SK-N-SH (cell line): ENCODE results near the gene SKIL. TPM values are rescaled to one million over a fixed set of nuclear protein-coding genes. Genes with fewer than 3 reads are reported as not detected.

Experiments used
- CTCF ChIA-PET: fragments of 300-600, 350-600 bp; formaldehyde crosslinking; extraction: SDS; loops from one replicate; lab custom pipeline; 2021; lab: Yijun Ruan, JAX
- POLR2A ChIA-PET: fragments of 350-600 bp; sonication (Branson Sonifier 250); formaldehyde crosslinking; extraction: SDS; loops from one replicate; lab custom pipeline; 2020; ENCODE audit warnings: antibody characterized with exemption, inconsistent platforms; lab: Yijun Ruan, JAX
- DNase-seq: peaks from one replicate; pipeline ENCODE4 v3.0.0; 2012
- H2AFZ ChIP-seq: fragments of 200-600 bp; sonication (generic); 2 replicates; pipeline ENCODE4 v1.8.1; 2016; ENCODE audit warnings: antibody characterized with exemption, mild to moderate bottlenecking, low read depth
- H3F3A ChIP-seq: fragments of 200-600 bp; sonication (generic); replicated peaks from 2 replicates; pipeline ENCODE3; 2016; ENCODE audit warnings: antibody characterized with exemption, mild to moderate bottlenecking; ENCODE audit not compliant: insufficient read depth
- H3K27ac ChIP-seq, 2 experiments: fragments of 200-500 bp in 1 of 2; fragments of 200-600 bp in 1 of 2; sonication (Bioruptor generic) in 1 of 2; sonication (generic), shearing (Covaris generic) in 1 of 2; 2 replicates each; pipeline versions ENCODE4 v1.5.1 to v1.6.1; 2014 to 2016; ENCODE audit warnings: low read depth in 2 of 2, inconsistent platforms in 1 of 2, low read length in 1 of 2, mild to moderate bottlenecking in 1 of 2, mixed read lengths in 1 of 2
- H3K27me3 ChIP-seq: fragments of 200-600 bp; sonication (generic), shearing (Covaris generic); 2 replicates; pipeline ENCODE4 v1.6.1; 2016; ENCODE audit warnings: mixed run types; ENCODE audit not compliant: insufficient read depth
- H3K36me3 ChIP-seq, 2 experiments: fragments of 200-500 bp in 1 of 2; fragments of 200-600 bp in 1 of 2; sonication (Bioruptor generic) in 1 of 2; sonication (generic) in 1 of 2; replicated peaks in 1 of 2; 2 replicates each; pipeline versions ENCODE3 to v1.5.1; 2014 to 2016; ENCODE audit warnings: low read length in 1 of 2, mild to moderate bottlenecking in 1 of 2; ENCODE audit not compliant: insufficient read depth in 2 of 2, control insufficient read depth in 1 of 2
- H3K4me1 ChIP-seq, 2 experiments: fragments of 200-500 bp in 1 of 2; fragments of 200-600 bp in 1 of 2; sonication (Bioruptor generic) in 1 of 2; sonication (generic), shearing (Covaris generic) in 1 of 2; 2 replicates each; pipeline versions ENCODE4 v1.5.1 to v1.6.1; 2014 to 2016; ENCODE audit warnings: low read depth in 1 of 2, low read length in 1 of 2, mixed run types in 1 of 2; ENCODE audit not compliant: insufficient read depth in 2 of 2, control insufficient read depth in 1 of 2
- H3K4me2 ChIP-seq: fragments of 200-600 bp; sonication (generic), shearing (Covaris generic); 2 replicates; pipeline ENCODE4 v1.6.1; 2017; ENCODE audit warnings: mixed run types
- H3K4me3 ChIP-seq, 2 experiments: fragments of 200-500 bp in 1 of 2; fragments of 200-600 bp in 1 of 2; sonication (Bioruptor generic) in 1 of 2; sonication (generic), shearing (Covaris generic) in 1 of 2; 2 replicates each; pipeline versions ENCODE4 v1.5.1 to v1.8.1; 2014 to 2016; ENCODE audit warnings: low read depth in 2 of 2, inconsistent platforms in 1 of 2, low read length in 1 of 2, mild to moderate bottlenecking in 1 of 2, mixed read lengths in 1 of 2, moderate library complexity in 1 of 2
- H3K79me2 ChIP-seq: fragments of 200-600 bp; sonication (generic); 2 replicates; pipeline ENCODE4 v1.8.1; 2017; ENCODE audit warnings: mild to moderate bottlenecking; ENCODE audit not compliant: insufficient read depth
- H3K9ac ChIP-seq: fragments of 200-600 bp; sonication (generic); 2 replicates; pipeline ENCODE4 v1.6.1; 2017; ENCODE audit warnings: mixed run types
- H3K9me2 ChIP-seq: fragments of 200-600 bp; sonication (generic); 2 replicates; pipeline ENCODE4 v1.6.1; 2017; ENCODE audit warnings: mixed run types
- H3K9me3 ChIP-seq: fragments of 200-600 bp; sonication (generic); 2 replicates; pipeline ENCODE4 v1.6.1; 2017; ENCODE audit warnings: mixed run types, mild to moderate bottlenecking, moderate library complexity
- H4K20me1 ChIP-seq: fragments of 200-600 bp; sonication (generic); 2 replicates; pipeline ENCODE4 v1.6.1; 2017; ENCODE audit warnings: mild to moderate bottlenecking, mixed run types; ENCODE audit not compliant: insufficient read depth
- CHD2 ChIP-seq: fragments of 150-350 bp; IDR thresholded peaks from 2 replicates; pipeline ENCODE4 v1.6.1; 2018; ENCODE audit warnings: low read length; ENCODE audit not compliant: partially characterized antibody
- ELF1 ChIP-seq: IDR thresholded peaks from 2 replicates; pipeline ENCODE4 v1.4.0; 2012
- EZH2phosphoT487 ChIP-seq: fragments of 200-600 bp; sonication (generic); IDR thresholded peaks from 2 replicates; pipeline ENCODE4 v1.6.1; 2017; ENCODE audit warnings: low read depth, mixed run types, mild to moderate bottlenecking, antibody characterized with exemption, moderate library complexity, borderline replicate concordance
- FOSL2 ChIP-seq: IDR thresholded peaks from 2 replicates; pipeline ENCODE4 v1.4.0; 2012; ENCODE audit warnings: low read depth, mild to moderate bottlenecking, moderate library complexity, borderline replicate concordance
- FOXJ3 ChIP-seq: sonication (generic); formaldehyde crosslinking; IDR thresholded peaks from 2 replicates; pipeline ENCODE4 v1.5.1; 2020; ENCODE audit warnings: mild to moderate bottlenecking, missing genetic modification reagents
- FOXM1 ChIP-seq: IDR thresholded peaks from 2 replicates; pipeline ENCODE4 v1.4.0; 2012; ENCODE audit warnings: low read depth, mild to moderate bottlenecking
- GABPA ChIP-seq: IDR thresholded peaks from 2 replicates; pipeline ENCODE4 v1.4.0; 2012; ENCODE audit warnings: low read depth, mild to moderate bottlenecking
- GATA2 ChIP-seq: sonication (generic); formaldehyde crosslinking; IDR thresholded peaks from 2 replicates; pipeline ENCODE4 v1.5.0; 2020; ENCODE audit warnings: mild to moderate bottlenecking, missing genetic modification reagents
- MEF2A ChIP-seq: IDR thresholded peaks from 2 replicates; pipeline ENCODE4 v1.4.0; 2012; ENCODE audit warnings: low read depth, borderline replicate concordance
- MXI1 ChIP-seq: IDR thresholded peaks from 2 replicates; pipeline ENCODE4 v1.6.1; 2012; ENCODE audit warnings: mild to moderate bottlenecking, low read depth, low read length, improper control_type of control experiment
- POLR2AphosphoS5 ChIP-seq: IDR thresholded peaks from 2 replicates; pipeline ENCODE4 v1.6.1; 2012; ENCODE audit warnings: low read depth, low read length
- RAD21 ChIP-seq: IDR thresholded peaks from 2 replicates; pipeline ENCODE4 v1.6.1; 2012; ENCODE audit warnings: mild to moderate bottlenecking, low read length
- RXRA ChIP-seq: IDR thresholded peaks from 2 replicates; pipeline ENCODE4 v1.4.0; 2012; ENCODE audit warnings: low read depth, mild to moderate bottlenecking, borderline replicate concordance
- SIN3A ChIP-seq: IDR thresholded peaks from 2 replicates; pipeline ENCODE4 v1.6.1; 2012; ENCODE audit warnings: low read depth, mild to moderate bottlenecking, low read length, moderate library complexity, borderline replicate concordance
- YY1 ChIP-seq: IDR thresholded peaks from 2 replicates; pipeline ENCODE4 v1.4.0; 2012; ENCODE audit warnings: low read depth, mild to moderate bottlenecking
- WGBS: methylation state at CpG from one replicate; pipeline ENCODE4 v1.1.6; 2017; ENCODE audit warnings: low lambda C conversion rate; 5-methylcytosine and 5-hydroxymethylcytosine counted together
- polyA plus RNA-seq, 3 experiments: library from polyadenylated mRNA; depleted of rRNA; stranded (reverse); fragments of >200 nt; gene quantifications; 2 replicates each; pipeline ENCODE4 v1.2.3, GENCODE V29; 2012
- TF ChIP-seq, protein P1 (sequence below): IDR thresholded peaks from 2 replicates; pipeline ENCODE4; 2012
- TF ChIP-seq, protein P2 (sequence below): IDR thresholded peaks from 2 replicates; pipeline ENCODE4 v1.4.0; 2012; ENCODE audit warnings: low read depth
- TF ChIP-seq, protein P3 (sequence below): IDR thresholded peaks from 2 replicates; pipeline ENCODE4 v1.4.0; 2012; ENCODE audit warnings: low read depth, borderline replicate concordance
- TF ChIP-seq, protein P4 (sequence below): fragments of 200-600 bp; sonication (generic); IDR thresholded peaks from 2 replicates; pipeline ENCODE4 v1.6.1; 2017; ENCODE audit warnings: antibody characterized with exemption, mild to moderate bottlenecking, moderate library complexity

The SKIL gene
- polyA plus RNA-seq, 1 of the 3 experiments (the other 2 are of a cell fraction): 3.9 TPM

DNA sequence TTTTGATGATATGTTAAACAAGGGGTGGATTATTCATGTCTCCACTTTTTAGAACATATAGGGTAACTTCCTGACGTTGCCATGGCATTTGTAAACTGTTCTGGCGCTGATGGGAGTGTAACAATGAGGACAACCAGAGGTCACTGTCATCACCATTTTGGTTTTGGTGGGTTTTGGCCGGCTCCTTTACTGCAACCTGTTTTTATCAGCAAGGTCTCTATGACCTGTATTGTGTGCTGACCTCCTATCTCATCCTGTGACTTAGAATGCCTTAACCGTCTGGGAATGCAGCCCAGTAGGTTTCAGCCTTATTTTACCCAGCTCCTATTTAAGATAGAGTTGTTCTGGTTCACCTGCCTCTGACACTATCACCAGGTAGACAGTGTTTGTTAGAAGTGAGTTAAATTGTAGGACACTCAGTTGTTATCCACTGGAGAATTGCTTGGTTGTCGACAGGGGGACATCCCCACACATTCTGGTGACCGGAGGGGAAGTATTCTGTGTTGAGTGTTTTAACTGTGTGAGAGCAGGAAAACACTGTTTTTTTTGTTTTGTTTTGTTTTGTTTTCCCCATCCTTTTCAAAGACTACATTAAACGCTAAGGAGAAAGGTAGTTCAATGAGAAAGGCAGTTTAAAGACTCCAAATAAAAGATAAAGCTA lies 36.9 kb upstream of the SKIL start (continued):
- TF ChIP-seq MEF2A (no peak), SIN3A (no peak), EZH2phosphoT487 (no peak)

DNA sequence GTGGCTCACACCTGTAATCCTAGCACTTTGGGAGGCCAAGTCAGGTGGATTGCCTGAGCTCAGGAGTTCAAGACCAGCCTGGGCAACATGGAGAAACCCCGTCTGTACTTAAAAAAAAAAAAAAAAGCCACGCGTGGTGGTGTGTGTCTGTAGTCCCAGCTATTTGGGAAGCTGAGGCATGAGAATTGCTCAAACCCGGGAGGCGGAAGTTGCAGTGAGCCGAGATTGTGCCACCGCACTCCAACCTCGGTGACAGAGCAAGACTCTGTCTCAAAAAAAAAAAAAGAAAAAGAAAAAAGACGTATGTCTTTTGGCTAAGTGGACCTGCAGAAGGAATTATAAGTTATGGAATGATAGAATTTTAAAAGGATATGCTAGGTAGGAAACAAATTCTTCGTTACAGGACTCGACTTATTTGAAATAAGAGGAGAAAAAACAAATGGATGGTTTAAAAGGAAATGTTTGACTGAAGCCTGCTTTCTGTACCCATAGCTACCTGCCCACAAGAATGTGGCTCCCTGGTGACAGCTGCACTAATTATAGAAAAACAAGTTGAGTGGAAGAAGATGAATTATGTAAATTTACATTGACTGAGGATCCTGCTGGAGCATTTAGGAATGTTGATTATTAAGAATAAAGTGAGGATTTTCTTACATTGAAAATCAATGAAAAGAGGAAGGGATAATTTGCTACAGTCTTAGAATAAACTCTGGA lies 36.0 kb upstream of the SKIL start:
- H3K9ac ChIP-seq: no peak overlapping the region
- 94% methylated on average over 11 of the region's 11 CpGs for WGBS
- H3K9me2 ChIP-seq: no peaks in the 10 kb centered on the region
- no peak overlapping the region for H3K4me2 ChIP-seq
- POLR2A ChIA-PET: no interaction called here
- no peaks in the 10 kb centered on the region for H3F3A ChIP-seq
- peak overlapping the region; percentile 57; the same call in 1 of the 2 replicates for H2AFZ ChIP-seq
- no peaks in the 10 kb centered on the region for H4K20me1 ChIP-seq
- no peaks in the 10 kb centered on the region for H3K9me3 ChIP-seq
- H3K4me1 ChIP-seq: no peaks in the 10 kb centered on the region
- DNase-seq: no peak
- no peaks in the 10 kb centered on the region for H3K27me3 ChIP-seq
- TF ChIP-seq, protein P1, sequence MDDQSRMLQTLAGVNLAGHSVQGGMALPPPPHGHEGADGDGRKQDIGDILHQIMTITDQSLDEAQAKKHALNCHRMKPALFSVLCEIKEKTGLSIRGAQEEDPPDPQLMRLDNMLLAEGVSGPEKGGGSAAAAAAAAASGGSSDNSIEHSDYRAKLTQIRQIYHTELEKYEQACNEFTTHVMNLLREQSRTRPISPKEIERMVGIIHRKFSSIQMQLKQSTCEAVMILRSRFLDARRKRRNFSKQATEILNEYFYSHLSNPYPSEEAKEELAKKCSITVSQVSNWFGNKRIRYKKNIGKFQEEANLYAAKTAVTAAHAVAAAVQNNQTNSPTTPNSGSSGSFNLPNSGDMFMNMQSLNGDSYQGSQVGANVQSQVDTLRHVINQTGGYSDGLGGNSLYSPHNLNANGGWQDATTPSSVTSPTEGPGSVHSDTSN: no peak
- TF ChIP-seq, protein P2, sequence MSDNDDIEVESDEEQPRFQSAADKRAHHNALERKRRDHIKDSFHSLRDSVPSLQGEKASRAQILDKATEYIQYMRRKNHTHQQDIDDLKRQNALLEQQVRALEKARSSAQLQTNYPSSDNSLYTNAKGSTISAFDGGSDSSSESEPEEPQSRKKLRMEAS: no peak
- TF ChIP-seq YY1 (no peak), CHD2 (no peak)
- no peak overlapping the region for H3K4me3 ChIP-seq
- no peaks in the 10 kb centered on the region for H3K79me2 ChIP-seq
- no peak overlapping the region for H3K27ac ChIP-seq
- H3K36me3 ChIP-seq: no peaks in the 10 kb centered on the region
- CTCF ChIA-PET: no interaction called here

DNA sequence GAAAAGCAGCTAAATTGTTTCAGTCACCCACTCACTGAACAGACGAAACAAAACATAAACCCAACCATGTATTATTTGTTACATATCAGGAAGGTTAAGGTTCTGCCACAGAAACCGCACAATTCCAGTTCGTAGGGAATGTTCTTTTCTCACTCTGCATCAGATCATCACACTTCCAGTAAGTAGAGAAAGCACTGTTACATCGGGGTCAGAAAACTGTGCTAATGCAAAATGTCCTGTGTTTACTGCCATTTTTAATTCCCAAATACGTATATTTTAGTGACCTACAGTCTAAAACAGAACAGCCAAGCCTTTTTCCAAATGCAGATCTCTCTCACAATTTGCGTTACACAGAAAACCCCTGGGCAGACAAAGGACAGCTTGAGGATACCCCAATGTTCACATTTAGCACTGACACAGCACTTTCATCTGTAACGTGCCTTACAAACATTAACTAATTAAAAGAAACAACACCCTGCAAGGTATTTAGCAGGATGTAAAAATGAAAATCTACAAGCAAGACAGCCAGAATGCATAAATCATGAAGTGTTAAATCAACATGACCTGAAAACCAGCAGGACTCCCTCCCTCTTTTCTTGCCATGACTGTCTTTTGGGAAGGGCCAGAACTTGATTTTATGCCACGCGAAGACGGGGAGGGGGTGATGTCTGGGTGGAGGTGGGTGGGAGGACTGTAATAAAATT lies 34.8 kb upstream of the SKIL start:
- Histone ChIP-seq H3F3A (no peaks in the 10 kb centered on the region), H3K4me3 (no peak overlapping the region), H3K9ac (no peak overlapping the region), H3K4me1 (no peaks in the 10 kb centered on the region), H3K36me3 (no peaks in the 10 kb centered on the region), H2AFZ (no peak overlapping the region), H3K79me2 (no peaks in the 10 kb centered on the region), H3K27ac (no peak overlapping the region), H3K4me2 (no peak overlapping the region), H3K27me3 (no peaks in the 10 kb centered on the region), H3K9me2 (no peaks in the 10 kb centered on the region), H4K20me1 (no peaks in the 10 kb centered on the region), H3K9me3 (no peaks in the 10 kb centered on the region)
- no peak for DNase-seq
- ChIA-PET POLR2A (interaction anchor here (0.7 kb wide), 1 partner anchor 34 kb away, joined by 3 read pairs; no protein-coding TSS in a partner anchor), CTCF (interaction anchor here (0.8 kb wide), 1 partner anchor 46 kb away, joined by 3 read pairs; no protein-coding TSS in a partner anchor)
- WGBS: 82% methylated on average over 10 of the region's 10 CpGs
- TF ChIP-seq FOSL2: no peak
- no peak for TF ChIP-seq SIN3A
- TF ChIP-seq ELF1: no peak
- no peak for TF ChIP-seq POLR2AphosphoS5
- TF ChIP-seq MEF2A: no peak
- TF ChIP-seq, protein P3, sequence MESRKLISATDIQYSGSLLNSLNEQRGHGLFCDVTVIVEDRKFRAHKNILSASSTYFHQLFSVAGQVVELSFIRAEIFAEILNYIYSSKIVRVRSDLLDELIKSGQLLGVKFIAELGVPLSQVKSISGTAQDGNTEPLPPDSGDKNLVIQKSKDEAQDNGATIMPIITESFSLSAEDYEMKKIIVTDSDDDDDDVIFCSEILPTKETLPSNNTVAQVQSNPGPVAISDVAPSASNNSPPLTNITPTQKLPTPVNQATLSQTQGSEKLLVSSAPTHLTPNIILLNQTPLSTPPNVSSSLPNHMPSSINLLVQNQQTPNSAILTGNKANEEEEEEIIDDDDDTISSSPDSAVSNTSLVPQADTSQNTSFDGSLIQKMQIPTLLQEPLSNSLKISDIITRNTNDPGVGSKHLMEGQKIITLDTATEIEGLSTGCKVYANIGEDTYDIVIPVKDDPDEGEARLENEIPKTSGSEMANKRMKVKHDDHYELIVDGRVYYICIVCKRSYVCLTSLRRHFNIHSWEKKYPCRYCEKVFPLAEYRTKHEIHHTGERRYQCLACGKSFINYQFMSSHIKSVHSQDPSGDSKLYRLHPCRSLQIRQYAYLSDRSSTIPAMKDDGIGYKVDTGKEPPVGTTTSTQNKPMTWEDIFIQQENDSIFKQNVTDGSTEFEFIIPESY: no peak
- TF ChIP-seq GABPA: no peak
- no peak for TF ChIP-seq RXRA
- TF ChIP-seq EZH2phosphoT487: no peak
- no peak for TF ChIP-seq FOXM1
- TF ChIP-seq RAD21: no peak
- TF ChIP-seq FOXJ3: no peak
- TF ChIP-seq, protein P4, sequence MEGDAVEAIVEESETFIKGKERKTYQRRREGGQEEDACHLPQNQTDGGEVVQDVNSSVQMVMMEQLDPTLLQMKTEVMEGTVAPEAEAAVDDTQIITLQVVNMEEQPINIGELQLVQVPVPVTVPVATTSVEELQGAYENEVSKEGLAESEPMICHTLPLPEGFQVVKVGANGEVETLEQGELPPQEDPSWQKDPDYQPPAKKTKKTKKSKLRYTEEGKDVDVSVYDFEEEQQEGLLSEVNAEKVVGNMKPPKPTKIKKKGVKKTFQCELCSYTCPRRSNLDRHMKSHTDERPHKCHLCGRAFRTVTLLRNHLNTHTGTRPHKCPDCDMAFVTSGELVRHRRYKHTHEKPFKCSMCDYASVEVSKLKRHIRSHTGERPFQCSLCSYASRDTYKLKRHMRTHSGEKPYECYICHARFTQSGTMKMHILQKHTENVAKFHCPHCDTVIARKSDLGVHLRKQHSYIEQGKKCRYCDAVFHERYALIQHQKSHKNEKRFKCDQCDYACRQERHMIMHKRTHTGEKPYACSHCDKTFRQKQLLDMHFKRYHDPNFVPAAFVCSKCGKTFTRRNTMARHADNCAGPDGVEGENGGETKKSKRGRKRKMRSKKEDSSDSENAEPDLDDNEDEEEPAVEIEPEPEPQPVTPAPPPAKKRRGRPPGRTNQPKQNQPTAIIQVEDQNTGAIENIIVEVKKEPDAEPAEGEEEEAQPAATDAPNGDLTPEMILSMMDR: no peak
- TF ChIP-seq MXI1: no peak
- no peak for TF ChIP-seq GATA2 (CRISPR knock-in tag)
